Measurements from ENCODE around the gene GPR32. TPM values are rescaled to one million over a fixed set of nuclear protein-coding genes. Genes with fewer than 3 reads are reported as not detected.
"Not testable (repeated sequence)": the region's sequence is repeated elsewhere in the genome, so short reads cannot be mapped to it uniquely, and the experiment has no call there.

The GPR32 gene
- polyA plus RNA-seq, 1 donor from 2014 or later: not detected

GRCh38 chr19:50759886-50760285 is 10.4 kb upstream of the GPR32 start:
- Histone ChIP-seq H3K27me3 (ENCODE audit: insufficient read depth, low read depth, low read length) (no peaks in the 10 kb centered on the region), H3K4me3 (ENCODE audit: low read length) (no peak overlapping the region), H3K36me3 (ENCODE audit: insufficient read depth, low read length) (no peaks in the 10 kb centered on the region), H3K79me2 (replicated peaks; ENCODE audit: insufficient read depth, low read length) (no peaks in the 10 kb centered on the region), H4K20me1 (ENCODE audit: insufficient read depth) (no peaks in the 10 kb centered on the region), H3K4me2 (ENCODE audit: low read length) (no peak overlapping the region), H3K9me3 (ENCODE audit: low read length) (no peaks in the 10 kb centered on the region), H3K27ac (ENCODE audit: low read length) (no peak overlapping the region), H2AFZ (ENCODE audit: low read depth, low read length) (no peak overlapping the region), H3K9ac (ENCODE audit: low read length) (no peak overlapping the region), H3F3A (ENCODE audit: insufficient read depth, low read length, poor library complexity, severe bottlenecking) (no peaks in the 10 kb centered on the region), H3K9me2 (ENCODE audit: insufficient read depth, low read length) (no peaks in the 10 kb centered on the region)
- TF ChIP-seq SMC3 (conservative IDR thresholded peaks at IDR 0.05; ENCODE audit: poor library complexity) (no peak), POLR2AphosphoS5 (IDR thresholded peaks at IDR 0.05) (no peak), MXI1 (conservative IDR thresholded peaks at IDR 0.05; ENCODE audit: poor library complexity, severe bottlenecking) (no peak), RAD21 (conservative IDR thresholded peaks at IDR 0.05) (no peak), TAF1 (IDR thresholded peaks at IDR 0.05; ENCODE audit: low read depth) (no peak), EP300 (conservative IDR thresholded peaks at IDR 0.05; ENCODE audit: poor library complexity, severe bottlenecking) (no peak), EZH2 (IDR thresholded peaks at IDR 0.05; ENCODE audit: borderline replicate concordance, insufficient read depth, low read length, poor library complexity, severe bottlenecking) (no peak)
- TF ChIP-seq, protein P1, sequence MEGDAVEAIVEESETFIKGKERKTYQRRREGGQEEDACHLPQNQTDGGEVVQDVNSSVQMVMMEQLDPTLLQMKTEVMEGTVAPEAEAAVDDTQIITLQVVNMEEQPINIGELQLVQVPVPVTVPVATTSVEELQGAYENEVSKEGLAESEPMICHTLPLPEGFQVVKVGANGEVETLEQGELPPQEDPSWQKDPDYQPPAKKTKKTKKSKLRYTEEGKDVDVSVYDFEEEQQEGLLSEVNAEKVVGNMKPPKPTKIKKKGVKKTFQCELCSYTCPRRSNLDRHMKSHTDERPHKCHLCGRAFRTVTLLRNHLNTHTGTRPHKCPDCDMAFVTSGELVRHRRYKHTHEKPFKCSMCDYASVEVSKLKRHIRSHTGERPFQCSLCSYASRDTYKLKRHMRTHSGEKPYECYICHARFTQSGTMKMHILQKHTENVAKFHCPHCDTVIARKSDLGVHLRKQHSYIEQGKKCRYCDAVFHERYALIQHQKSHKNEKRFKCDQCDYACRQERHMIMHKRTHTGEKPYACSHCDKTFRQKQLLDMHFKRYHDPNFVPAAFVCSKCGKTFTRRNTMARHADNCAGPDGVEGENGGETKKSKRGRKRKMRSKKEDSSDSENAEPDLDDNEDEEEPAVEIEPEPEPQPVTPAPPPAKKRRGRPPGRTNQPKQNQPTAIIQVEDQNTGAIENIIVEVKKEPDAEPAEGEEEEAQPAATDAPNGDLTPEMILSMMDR (IDR thresholded peaks at IDR 0.05; ENCODE audit: poor library complexity, severe bottlenecking): no peak
- TF ChIP-seq, protein P2, sequence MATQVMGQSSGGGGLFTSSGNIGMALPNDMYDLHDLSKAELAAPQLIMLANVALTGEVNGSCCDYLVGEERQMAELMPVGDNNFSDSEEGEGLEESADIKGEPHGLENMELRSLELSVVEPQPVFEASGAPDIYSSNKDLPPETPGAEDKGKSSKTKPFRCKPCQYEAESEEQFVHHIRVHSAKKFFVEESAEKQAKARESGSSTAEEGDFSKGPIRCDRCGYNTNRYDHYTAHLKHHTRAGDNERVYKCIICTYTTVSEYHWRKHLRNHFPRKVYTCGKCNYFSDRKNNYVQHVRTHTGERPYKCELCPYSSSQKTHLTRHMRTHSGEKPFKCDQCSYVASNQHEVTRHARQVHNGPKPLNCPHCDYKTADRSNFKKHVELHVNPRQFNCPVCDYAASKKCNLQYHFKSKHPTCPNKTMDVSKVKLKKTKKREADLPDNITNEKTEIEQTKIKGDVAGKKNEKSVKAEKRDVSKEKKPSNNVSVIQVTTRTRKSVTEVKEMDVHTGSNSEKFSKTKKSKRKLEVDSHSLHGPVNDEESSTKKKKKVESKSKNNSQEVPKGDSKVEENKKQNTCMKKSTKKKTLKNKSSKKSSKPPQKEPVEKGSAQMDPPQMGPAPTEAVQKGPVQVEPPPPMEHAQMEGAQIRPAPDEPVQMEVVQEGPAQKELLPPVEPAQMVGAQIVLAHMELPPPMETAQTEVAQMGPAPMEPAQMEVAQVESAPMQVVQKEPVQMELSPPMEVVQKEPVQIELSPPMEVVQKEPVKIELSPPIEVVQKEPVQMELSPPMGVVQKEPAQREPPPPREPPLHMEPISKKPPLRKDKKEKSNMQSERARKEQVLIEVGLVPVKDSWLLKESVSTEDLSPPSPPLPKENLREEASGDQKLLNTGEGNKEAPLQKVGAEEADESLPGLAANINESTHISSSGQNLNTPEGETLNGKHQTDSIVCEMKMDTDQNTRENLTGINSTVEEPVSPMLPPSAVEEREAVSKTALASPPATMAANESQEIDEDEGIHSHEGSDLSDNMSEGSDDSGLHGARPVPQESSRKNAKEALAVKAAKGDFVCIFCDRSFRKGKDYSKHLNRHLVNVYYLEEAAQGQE (IDR thresholded peaks at IDR 0.05; ENCODE audit: borderline replicate concordance): no peak

- not testable (repeated sequence) for H3K9me2 ChIP-seq (ENCODE audit: insufficient read depth, low read length); H3K27me3 ChIP-seq (ENCODE audit: insufficient read depth, low read depth, low read length); H3K79me2 ChIP-seq (replicated peaks; ENCODE audit: insufficient read depth, low read length); H2AFZ ChIP-seq (ENCODE audit: low read depth, low read length); H3K36me3 ChIP-seq (ENCODE audit: insufficient read depth, low read length); H3K9me3 ChIP-seq (ENCODE audit: low read length); H4K20me1 ChIP-seq (ENCODE audit: insufficient read depth); H3K27ac ChIP-seq (ENCODE audit: low read length); H3F3A ChIP-seq (ENCODE audit: insufficient read depth, low read length, poor library complexity, severe bottlenecking); H3K4me3 ChIP-seq (ENCODE audit: low read length); H3K4me2 ChIP-seq (ENCODE audit: low read length); H3K9ac ChIP-seq (ENCODE audit: low read length)
Observed at GRCh38 chr19:50761501-50761900, 8.8 kb upstream of the GPR32 start.

DNA sequence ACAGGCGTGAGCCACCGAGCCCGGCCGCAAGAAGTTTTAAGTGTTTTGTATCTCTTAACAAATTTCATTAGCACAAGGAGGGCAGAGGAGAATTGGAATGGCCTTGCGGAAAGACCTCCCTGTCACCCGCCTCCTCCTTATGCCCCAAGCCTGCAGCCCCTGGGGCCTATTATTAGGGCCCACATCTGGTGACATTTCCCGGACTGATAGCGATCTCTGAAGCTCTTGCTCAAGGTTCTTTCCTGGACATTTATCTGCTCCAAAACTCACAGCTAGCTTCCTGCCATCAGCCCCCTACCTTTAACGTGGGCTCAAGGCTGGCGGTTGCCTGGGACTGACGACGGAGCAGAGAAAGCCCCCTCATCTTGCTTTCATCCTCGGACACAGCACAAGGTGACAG is 6.7 kb upstream of the GPR32 start:
- not testable (repeated sequence) for H2AFZ ChIP-seq (ENCODE audit: low read depth, low read length); H3K9me3 ChIP-seq (ENCODE audit: low read length); H3K4me3 ChIP-seq (ENCODE audit: low read length); H3F3A ChIP-seq (ENCODE audit: insufficient read depth, low read length, poor library complexity, severe bottlenecking); H3K36me3 ChIP-seq (ENCODE audit: insufficient read depth, low read length); H3K27ac ChIP-seq (ENCODE audit: low read length); H3K9me2 ChIP-seq (ENCODE audit: insufficient read depth, low read length); H3K79me2 ChIP-seq (replicated peaks; ENCODE audit: insufficient read depth, low read length); H3K27me3 ChIP-seq (ENCODE audit: insufficient read depth, low read depth, low read length); H3K9ac ChIP-seq (ENCODE audit: low read length); H3K4me2 ChIP-seq (ENCODE audit: low read length); H4K20me1 ChIP-seq (ENCODE audit: insufficient read depth)

All from neural cell (in vitro differentiated cells).